HL-60 (cell line): Measurements from ENCODE around the gene CAST.

Source experiments
- DNase-seq, 2 experiments: peaks; one replicate each; pipeline ENCODE4 v3.0.0-alpha.2; 2010 to 2020; ENCODE audit warnings: low read depth in 1 of 2, low spot score in 1 of 2
- H3K27ac ChIP-seq: fragments of 250-450 bp; sonication (Bioruptor Pico); replicated peaks from 2 replicates; pipeline ENCODE4 v1.5.1; 2020; ENCODE audit warnings: mild to moderate bottlenecking, moderate library complexity
- H3K27me3 ChIP-seq: fragments of 250-450 bp; sonication (Bioruptor Pico); 2 replicates; pipeline ENCODE4 v1.5.1; 2021; ENCODE audit warnings: mild to moderate bottlenecking, moderate library complexity; ENCODE audit not compliant: insufficient read depth, poor library complexity, severe bottlenecking
- H3K4me3 ChIP-seq: replicated peaks from 2 replicates; pipeline ENCODE4 v1.5.1; 2011; ENCODE audit warnings: mild to moderate bottlenecking, control low read depth, low read length; ENCODE audit not compliant: insufficient read depth
- GABPA ChIP-seq: IDR thresholded peaks from 2 replicates; pipeline ENCODE4 v1.6.1; 2012; ENCODE audit warnings: low read depth
- POLR2AphosphoS5 ChIP-seq: IDR thresholded peaks from 2 replicates; pipeline ENCODE4 v1.6.1; 2012; ENCODE audit warnings: low read depth
- SPI1 ChIP-seq: IDR thresholded peaks from 2 replicates; pipeline ENCODE4 v1.6.1; 2012; ENCODE audit warnings: low read depth, mild to moderate bottlenecking, borderline replicate concordance
- TF ChIP-seq, protein P1 (sequence below): IDR thresholded peaks from 2 replicates; pipeline ENCODE4 v1.6.1; 2012; ENCODE audit warnings: low read depth; ENCODE audit not compliant: insufficient replicate concordance
- TF ChIP-seq, protein P2 (sequence below): IDR thresholded peaks from one replicate; pipeline ENCODE4 v1.5.1; 2011; ENCODE audit warnings: low read length, control low read depth, inconsistent platforms; ENCODE audit not compliant: insufficient read depth

CAST gene

DNA sequence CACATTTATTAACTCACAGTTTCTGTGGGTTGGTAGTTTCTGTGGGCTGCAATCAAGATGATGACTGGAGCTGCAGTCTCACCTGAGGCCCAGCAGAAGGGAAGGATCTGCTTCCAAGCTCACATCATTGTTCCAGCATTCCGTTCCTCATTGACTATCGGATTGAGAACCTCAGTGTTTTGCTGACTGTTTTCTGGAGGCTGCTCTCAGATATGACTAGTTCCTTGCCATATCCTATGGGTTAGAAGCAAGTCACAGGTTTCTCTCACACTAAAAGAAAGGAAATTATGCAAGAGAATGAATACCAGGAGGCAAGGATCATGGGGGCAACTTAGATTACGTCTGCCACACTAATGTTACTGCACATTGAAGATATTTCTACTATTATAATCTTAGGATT, 151.9 kb downstream of the CAST start:
- H3K4me3 ChIP-seq = no peak overlapping the region
- TF ChIP-seq SPI1 = no peak
- TF ChIP-seq, protein P1, sequence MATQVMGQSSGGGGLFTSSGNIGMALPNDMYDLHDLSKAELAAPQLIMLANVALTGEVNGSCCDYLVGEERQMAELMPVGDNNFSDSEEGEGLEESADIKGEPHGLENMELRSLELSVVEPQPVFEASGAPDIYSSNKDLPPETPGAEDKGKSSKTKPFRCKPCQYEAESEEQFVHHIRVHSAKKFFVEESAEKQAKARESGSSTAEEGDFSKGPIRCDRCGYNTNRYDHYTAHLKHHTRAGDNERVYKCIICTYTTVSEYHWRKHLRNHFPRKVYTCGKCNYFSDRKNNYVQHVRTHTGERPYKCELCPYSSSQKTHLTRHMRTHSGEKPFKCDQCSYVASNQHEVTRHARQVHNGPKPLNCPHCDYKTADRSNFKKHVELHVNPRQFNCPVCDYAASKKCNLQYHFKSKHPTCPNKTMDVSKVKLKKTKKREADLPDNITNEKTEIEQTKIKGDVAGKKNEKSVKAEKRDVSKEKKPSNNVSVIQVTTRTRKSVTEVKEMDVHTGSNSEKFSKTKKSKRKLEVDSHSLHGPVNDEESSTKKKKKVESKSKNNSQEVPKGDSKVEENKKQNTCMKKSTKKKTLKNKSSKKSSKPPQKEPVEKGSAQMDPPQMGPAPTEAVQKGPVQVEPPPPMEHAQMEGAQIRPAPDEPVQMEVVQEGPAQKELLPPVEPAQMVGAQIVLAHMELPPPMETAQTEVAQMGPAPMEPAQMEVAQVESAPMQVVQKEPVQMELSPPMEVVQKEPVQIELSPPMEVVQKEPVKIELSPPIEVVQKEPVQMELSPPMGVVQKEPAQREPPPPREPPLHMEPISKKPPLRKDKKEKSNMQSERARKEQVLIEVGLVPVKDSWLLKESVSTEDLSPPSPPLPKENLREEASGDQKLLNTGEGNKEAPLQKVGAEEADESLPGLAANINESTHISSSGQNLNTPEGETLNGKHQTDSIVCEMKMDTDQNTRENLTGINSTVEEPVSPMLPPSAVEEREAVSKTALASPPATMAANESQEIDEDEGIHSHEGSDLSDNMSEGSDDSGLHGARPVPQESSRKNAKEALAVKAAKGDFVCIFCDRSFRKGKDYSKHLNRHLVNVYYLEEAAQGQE = no peak
- no peak for DNase-seq
- H3K27me3 ChIP-seq = no peaks in the 10 kb centered on the region
- no peak overlapping the region for H3K27ac ChIP-seq

DNA sequence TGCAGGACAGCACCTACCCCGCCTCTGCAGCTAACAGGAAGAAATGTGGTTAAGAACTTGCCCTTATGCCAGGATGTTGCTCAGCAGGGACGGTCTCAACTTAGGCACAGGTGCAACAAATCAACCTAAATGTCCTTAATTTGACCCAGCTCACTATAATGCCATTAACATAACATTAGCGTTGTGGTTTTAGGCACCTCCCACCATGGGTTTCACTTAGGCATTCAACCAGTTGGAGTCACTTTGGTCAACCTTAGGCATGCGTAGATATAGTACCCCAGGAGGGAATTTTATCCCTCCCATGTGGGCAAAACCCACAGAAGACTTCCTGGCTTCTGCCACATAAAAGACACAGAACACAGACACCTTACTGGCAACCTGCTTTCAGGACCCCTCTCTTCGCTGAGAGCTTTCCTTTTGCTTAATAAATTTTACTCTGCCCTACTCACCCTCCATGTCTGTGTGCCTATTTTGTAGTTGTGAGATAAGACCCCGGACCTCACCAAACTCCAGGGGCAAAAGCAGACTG, 154.3 kb downstream of the CAST start:
- peak in 1 of 2 experiments; percentile 22 for DNase-seq
- TF ChIP-seq POLR2AphosphoS5 (peak; percentile 37; the same call in 1 of the 2 replicates), GABPA (no peak)
- TF ChIP-seq, protein P2, sequence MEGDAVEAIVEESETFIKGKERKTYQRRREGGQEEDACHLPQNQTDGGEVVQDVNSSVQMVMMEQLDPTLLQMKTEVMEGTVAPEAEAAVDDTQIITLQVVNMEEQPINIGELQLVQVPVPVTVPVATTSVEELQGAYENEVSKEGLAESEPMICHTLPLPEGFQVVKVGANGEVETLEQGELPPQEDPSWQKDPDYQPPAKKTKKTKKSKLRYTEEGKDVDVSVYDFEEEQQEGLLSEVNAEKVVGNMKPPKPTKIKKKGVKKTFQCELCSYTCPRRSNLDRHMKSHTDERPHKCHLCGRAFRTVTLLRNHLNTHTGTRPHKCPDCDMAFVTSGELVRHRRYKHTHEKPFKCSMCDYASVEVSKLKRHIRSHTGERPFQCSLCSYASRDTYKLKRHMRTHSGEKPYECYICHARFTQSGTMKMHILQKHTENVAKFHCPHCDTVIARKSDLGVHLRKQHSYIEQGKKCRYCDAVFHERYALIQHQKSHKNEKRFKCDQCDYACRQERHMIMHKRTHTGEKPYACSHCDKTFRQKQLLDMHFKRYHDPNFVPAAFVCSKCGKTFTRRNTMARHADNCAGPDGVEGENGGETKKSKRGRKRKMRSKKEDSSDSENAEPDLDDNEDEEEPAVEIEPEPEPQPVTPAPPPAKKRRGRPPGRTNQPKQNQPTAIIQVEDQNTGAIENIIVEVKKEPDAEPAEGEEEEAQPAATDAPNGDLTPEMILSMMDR = no peak
- Histone ChIP-seq H3K27me3 (no peaks in the 10 kb centered on the region), H3K4me3 (no peak overlapping the region), H3K27ac (peak overlapping the region; percentile 26; the same call in 1 of the 2 replicates)

DNA sequence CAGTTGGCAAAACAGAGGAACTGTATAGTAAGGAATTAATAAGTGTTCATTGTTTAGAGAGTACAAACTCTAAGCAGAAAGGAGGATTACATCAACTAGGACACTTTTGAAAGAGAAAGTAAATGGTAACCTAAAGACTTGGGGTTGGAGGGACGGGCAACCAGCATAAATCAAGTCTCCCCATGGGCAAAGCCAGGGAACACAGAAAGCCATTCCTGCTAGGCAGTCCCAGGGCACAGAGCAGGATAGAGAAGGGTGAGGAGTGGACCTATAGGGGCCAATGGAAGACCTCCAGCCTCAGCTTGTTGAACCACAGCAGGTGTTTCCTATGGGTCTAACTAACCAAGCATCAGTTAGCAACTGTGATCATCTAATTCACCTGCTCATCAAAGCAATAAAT, 154.8 kb downstream of the CAST start:
- Histone ChIP-seq H3K27ac (peak overlapping the region; percentile 26; the same call in 1 of the 2 replicates), H3K27me3 (no peaks in the 10 kb centered on the region), H3K4me3 (no peak overlapping the region)
- no peak for TF ChIP-seq GABPA
- no peak for TF ChIP-seq POLR2AphosphoS5
- TF ChIP-seq, protein P2 = no peak
- TF ChIP-seq, protein P1 = no peak
- TF ChIP-seq SPI1 = no peak
- no peak for DNase-seq

DNA sequence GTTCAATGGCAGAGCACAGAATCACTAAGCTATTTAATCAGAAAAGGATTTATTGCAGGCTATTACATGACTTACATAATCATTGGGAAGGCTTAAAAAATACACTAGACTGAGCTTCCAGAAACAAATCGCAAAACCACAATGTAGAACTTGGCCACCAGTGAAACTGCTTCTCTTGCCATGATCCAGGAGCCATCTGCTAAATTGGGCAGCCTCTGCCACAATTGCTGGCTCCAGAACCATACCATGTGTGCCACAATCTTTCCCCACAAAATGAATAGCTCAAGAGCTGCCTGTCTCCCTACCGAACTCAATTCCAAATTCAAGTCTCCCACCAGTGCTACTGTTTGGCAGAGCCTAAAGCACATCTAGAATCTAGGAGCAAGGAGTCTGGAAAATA, 155.3 kb downstream of the CAST start:
- H3K4me3 ChIP-seq = no peak overlapping the region
- H3K27ac ChIP-seq = no peak overlapping the region
- TF ChIP-seq GABPA (no peak), POLR2AphosphoS5 (no peak), SPI1 (no peak)
- TF ChIP-seq, protein P1 = no peak
- TF ChIP-seq, protein P2 = no peak
- DNase-seq = no peak
- no peaks in the 10 kb centered on the region for H3K27me3 ChIP-seq
